SK-N-SH (cell line): ENCODE data around the gene ANKRD12. TPM values are rescaled to one million over a fixed set of nuclear protein-coding genes. Genes with fewer than 3 reads are reported as not detected.

Experiments used
- CTCF ChIA-PET: fragments of 300-600, 350-600 bp; formaldehyde crosslinking; extraction: SDS; loops from one replicate; lab custom pipeline; 2021; lab: Yijun Ruan, JAX
- POLR2A ChIA-PET: fragments of 350-600 bp; sonication (Branson Sonifier 250); formaldehyde crosslinking; extraction: SDS; loops from one replicate; lab custom pipeline; 2020; ENCODE audit warnings: antibody characterized with exemption, inconsistent platforms; lab: Yijun Ruan, JAX
- DNase-seq: peaks from one replicate; pipeline ENCODE4 v3.0.0; 2012
- H2AFZ ChIP-seq: fragments of 200-600 bp; sonication (generic); 2 replicates; pipeline ENCODE4 v1.8.1; 2016; ENCODE audit warnings: antibody characterized with exemption, mild to moderate bottlenecking, low read depth
- H3F3A ChIP-seq: fragments of 200-600 bp; sonication (generic); replicated peaks from 2 replicates; pipeline ENCODE3; 2016; ENCODE audit warnings: antibody characterized with exemption, mild to moderate bottlenecking; ENCODE audit not compliant: insufficient read depth
- H3K27ac ChIP-seq, 2 experiments: fragments of 200-500 bp in 1 of 2; fragments of 200-600 bp in 1 of 2; sonication (Bioruptor generic) in 1 of 2; sonication (generic), shearing (Covaris generic) in 1 of 2; 2 replicates each; pipeline versions ENCODE4 v1.5.1 to v1.6.1; 2014 to 2016; ENCODE audit warnings: low read depth in 2 of 2, inconsistent platforms in 1 of 2, low read length in 1 of 2, mild to moderate bottlenecking in 1 of 2, mixed read lengths in 1 of 2
- H3K27me3 ChIP-seq: fragments of 200-600 bp; sonication (generic), shearing (Covaris generic); 2 replicates; pipeline ENCODE4 v1.6.1; 2016; ENCODE audit warnings: mixed run types; ENCODE audit not compliant: insufficient read depth
- H3K36me3 ChIP-seq, 2 experiments: fragments of 200-500 bp in 1 of 2; fragments of 200-600 bp in 1 of 2; sonication (Bioruptor generic) in 1 of 2; sonication (generic) in 1 of 2; replicated peaks in 1 of 2; 2 replicates each; pipeline versions ENCODE3 to v1.5.1; 2014 to 2016; ENCODE audit warnings: low read length in 1 of 2, mild to moderate bottlenecking in 1 of 2; ENCODE audit not compliant: insufficient read depth in 2 of 2, control insufficient read depth in 1 of 2
- H3K4me1 ChIP-seq, 2 experiments: fragments of 200-500 bp in 1 of 2; fragments of 200-600 bp in 1 of 2; sonication (Bioruptor generic) in 1 of 2; sonication (generic), shearing (Covaris generic) in 1 of 2; 2 replicates each; pipeline versions ENCODE4 v1.5.1 to v1.6.1; 2014 to 2016; ENCODE audit warnings: low read depth in 1 of 2, low read length in 1 of 2, mixed run types in 1 of 2; ENCODE audit not compliant: insufficient read depth in 2 of 2, control insufficient read depth in 1 of 2
- H3K4me2 ChIP-seq: fragments of 200-600 bp; sonication (generic), shearing (Covaris generic); 2 replicates; pipeline ENCODE4 v1.6.1; 2017; ENCODE audit warnings: mixed run types
- H3K4me3 ChIP-seq, 2 experiments: fragments of 200-500 bp in 1 of 2; fragments of 200-600 bp in 1 of 2; sonication (Bioruptor generic) in 1 of 2; sonication (generic), shearing (Covaris generic) in 1 of 2; 2 replicates each; pipeline versions ENCODE4 v1.5.1 to v1.8.1; 2014 to 2016; ENCODE audit warnings: low read depth in 2 of 2, inconsistent platforms in 1 of 2, low read length in 1 of 2, mild to moderate bottlenecking in 1 of 2, mixed read lengths in 1 of 2, moderate library complexity in 1 of 2
- H3K79me2 ChIP-seq: fragments of 200-600 bp; sonication (generic); 2 replicates; pipeline ENCODE4 v1.8.1; 2017; ENCODE audit warnings: mild to moderate bottlenecking; ENCODE audit not compliant: insufficient read depth
- H3K9ac ChIP-seq: fragments of 200-600 bp; sonication (generic); 2 replicates; pipeline ENCODE4 v1.6.1; 2017; ENCODE audit warnings: mixed run types
- H3K9me2 ChIP-seq: fragments of 200-600 bp; sonication (generic); 2 replicates; pipeline ENCODE4 v1.6.1; 2017; ENCODE audit warnings: mixed run types
- H3K9me3 ChIP-seq: fragments of 200-600 bp; sonication (generic); 2 replicates; pipeline ENCODE4 v1.6.1; 2017; ENCODE audit warnings: mixed run types, mild to moderate bottlenecking, moderate library complexity
- H4K20me1 ChIP-seq: fragments of 200-600 bp; sonication (generic); 2 replicates; pipeline ENCODE4 v1.6.1; 2017; ENCODE audit warnings: mild to moderate bottlenecking, mixed run types; ENCODE audit not compliant: insufficient read depth
- EZH2phosphoT487 ChIP-seq: fragments of 200-600 bp; sonication (generic); IDR thresholded peaks from 2 replicates; pipeline ENCODE4 v1.6.1; 2017; ENCODE audit warnings: low read depth, mixed run types, mild to moderate bottlenecking, antibody characterized with exemption, moderate library complexity, borderline replicate concordance
- FOSL2 ChIP-seq: IDR thresholded peaks from 2 replicates; pipeline ENCODE4 v1.4.0; 2012; ENCODE audit warnings: low read depth, mild to moderate bottlenecking, moderate library complexity, borderline replicate concordance
- FOXM1 ChIP-seq: IDR thresholded peaks from 2 replicates; pipeline ENCODE4 v1.4.0; 2012; ENCODE audit warnings: low read depth, mild to moderate bottlenecking
- GABPA ChIP-seq: IDR thresholded peaks from 2 replicates; pipeline ENCODE4 v1.4.0; 2012; ENCODE audit warnings: low read depth, mild to moderate bottlenecking
- GATA2 ChIP-seq: sonication (generic); formaldehyde crosslinking; IDR thresholded peaks from 2 replicates; pipeline ENCODE4 v1.5.0; 2020; ENCODE audit warnings: mild to moderate bottlenecking, missing genetic modification reagents
- IRF3 ChIP-seq: fragments of 150-350 bp; IDR thresholded peaks from 2 replicates; pipeline ENCODE4 v1.6.1; 2016; ENCODE audit warnings: mild to moderate bottlenecking, low read depth, low read length
- JUND ChIP-seq: IDR thresholded peaks from 2 replicates; pipeline ENCODE4 v1.4.0; 2012
- MAX ChIP-seq: IDR thresholded peaks from 2 replicates; pipeline ENCODE4 v1.4.0; 2012; ENCODE audit warnings: low read depth
- MEF2A ChIP-seq: IDR thresholded peaks from 2 replicates; pipeline ENCODE4 v1.4.0; 2012; ENCODE audit warnings: low read depth, borderline replicate concordance
- MXI1 ChIP-seq: IDR thresholded peaks from 2 replicates; pipeline ENCODE4 v1.6.1; 2012; ENCODE audit warnings: mild to moderate bottlenecking, low read depth, low read length, improper control_type of control experiment
- NFIC ChIP-seq: IDR thresholded peaks from 2 replicates; pipeline ENCODE4 v1.4.0; 2012; ENCODE audit warnings: borderline replicate concordance
- NRF1 ChIP-seq: IDR thresholded peaks from 2 replicates; pipeline ENCODE4 v1.6.1; 2012; ENCODE audit warnings: low read depth, mild to moderate bottlenecking, low read length
- POLR2AphosphoS5 ChIP-seq: IDR thresholded peaks from 2 replicates; pipeline ENCODE4 v1.6.1; 2012; ENCODE audit warnings: low read depth, low read length
- RCOR1 ChIP-seq: fragments of 150-350 bp; IDR thresholded peaks from 2 replicates; pipeline ENCODE4 v1.6.1; 2017; ENCODE audit warnings: antibody characterized with exemption, low read length
- REST ChIP-seq: IDR thresholded peaks from 2 replicates; pipeline ENCODE4 v1.6.1; 2012; ENCODE audit warnings: mild to moderate bottlenecking, low read depth, low read length, moderate library complexity
- RXRA ChIP-seq: IDR thresholded peaks from 2 replicates; pipeline ENCODE4 v1.4.0; 2012; ENCODE audit warnings: low read depth, mild to moderate bottlenecking, borderline replicate concordance
- SIN3A ChIP-seq: IDR thresholded peaks from 2 replicates; pipeline ENCODE4 v1.6.1; 2012; ENCODE audit warnings: low read depth, mild to moderate bottlenecking, low read length, moderate library complexity, borderline replicate concordance
- TAF1 ChIP-seq: IDR thresholded peaks from 2 replicates; pipeline ENCODE4 v1.6.1; 2012; ENCODE audit warnings: low read depth, mild to moderate bottlenecking, low read length, moderate library complexity, borderline replicate concordance
- TCF12 ChIP-seq: IDR thresholded peaks from 2 replicates; pipeline ENCODE4 v1.4.0; 2012
- USF2 ChIP-seq: fragments of 150-350 bp; IDR thresholded peaks from 2 replicates; pipeline ENCODE4 v1.6.1; 2017; ENCODE audit warnings: antibody characterized with exemption, low read length, low read depth, borderline replicate concordance
- YY1 ChIP-seq: IDR thresholded peaks from 2 replicates; pipeline ENCODE4 v1.4.0; 2012; ENCODE audit warnings: low read depth, mild to moderate bottlenecking
- ZBTB33 ChIP-seq: IDR thresholded peaks from 2 replicates; pipeline ENCODE4 v1.4.0; 2012; ENCODE audit warnings: low read depth, borderline replicate concordance
- WGBS: methylation state at CpG from one replicate; pipeline ENCODE4 v1.1.6; 2017; ENCODE audit warnings: low lambda C conversion rate; 5-methylcytosine and 5-hydroxymethylcytosine counted together
- polyA plus RNA-seq, 3 experiments: library from polyadenylated mRNA; depleted of rRNA; stranded (reverse); fragments of >200 nt; gene quantifications; 2 replicates each; pipeline ENCODE4 v1.2.3, GENCODE V29; 2012

ANKRD12 gene
- polyA plus RNA-seq, 1 of the 3 experiments (the other 2 are of a cell fraction), result 1.3 TPM

- TF ChIP-seq REST (no peak), MEF2A (no peak), GATA2 (CRISPR knock-in tag) (no peak), NRF1 (no peak), SIN3A (no peak), NFIC (no peak), FOSL2 (no peak), JUND (no peak), FOXM1 (no peak), MAX (no peak), TCF12 (no peak), ZBTB33 (no peak)
Observed at GRCh38 chr18:9126337-9126736, 10.2 kb upstream of the ANKRD12 start (continued).

GRCh38 chr18:9130195-9130594, 6.4 kb upstream of the ANKRD12 start:
- Histone ChIP-seq H3K27me3 (no peaks in the 10 kb centered on the region), H3K4me3 (no peak overlapping the region), H3K27ac (no peak overlapping the region), H3K79me2 (peaks cover 54% of the 10 kb centered on the region; the same call in 1 of the 2 replicates), H3F3A (peaks cover 38% of the 10 kb centered on the region), H4K20me1 (no peaks in the 10 kb centered on the region), H3K4me2 (no peak overlapping the region), H3K9me2 (no peaks in the 10 kb centered on the region), H3K4me1 (peaks cover 0 to 3% of the 10 kb centered on the region in 2 experiments; a peak in 2 of 4 replicates), H3K9me3 (no peaks in the 10 kb centered on the region), H2AFZ (no peak overlapping the region), H3K9ac (no peak overlapping the region), H3K36me3 (peaks cover 80 to 95% of the 10 kb centered on the region in 2 experiments)
- no peak for DNase-seq
- POLR2A ChIA-PET, result no interaction called here
- CTCF ChIA-PET, result no interaction called here
- WGBS, result 89% methylated on average over 4 of the region's 4 CpGs
- TF ChIP-seq IRF3 (no peak), MXI1 (no peak), TAF1 (no peak), EZH2phosphoT487 (no peak), NRF1 (no peak), GATA2 (CRISPR knock-in tag) (no peak), POLR2AphosphoS5 (no peak), JUND (no peak), RXRA (no peak), USF2 (no peak), YY1 (no peak), ZBTB33 (no peak), MAX (no peak), GABPA (no peak), RCOR1 (no peak)
